ENCODE data around the gene SLC25A23. TPM values are rescaled to one million over a fixed set of nuclear protein-coding genes. Genes with fewer than 3 reads are reported as not detected.

SLC25A23 gene
- total RNA-seq, 8 experiments from 2014 or later: 10.7 to 28.7 (median 15.6) TPM

GRCh38 chr19:6392221-6393073 is 67.1 kb downstream of the SLC25A23 start:
- in situ Hi-C loops (cut with MboI; ENCODE audit: low pct_unique_long_range_greater_than_20kb in 2 of 9, low sequenced_read_pairs in 9 of 9, unreplicated experiment in 9 of 9): no loop called here
- Histone ChIP-seq H3K4me1 (replicated peaks in 1 of 2) (peaks cover 6 to 10% of the 10 kb centered on the region in 2 donors), H3K27ac (peak overlapping the region; percentile 95 to 96), H3K4me3 (peak overlapping the region; percentile 49 to 88 (median 67))
- WGBS, 10 experiments: 0 to 100% (median 20%) methylated on average over 1 to 9 of the region's 30 CpGs; no CpG with 5 or more reads in 1 of the 10 experiments
- ATAC-seq (replicated peaks in 6 of 8): peak in 3 of 8 experiments; percentile 1 to 11 (median 3)

Other genes with a start within 250 kb of the SLC25A23 start
- gene MLLT1, start 179.8 kb downstream of the SLC25A23 start, total RNA-seq: 10 to 100 TPM; 12.4 to 88.7 (median 30.1) TPM
- under 1 TPM in 2 of 8 experiments, not detected in 6; 0.21 to 0.38 TPM for gene ACER1, start 126.2 kb downstream of the SLC25A23 start, total RNA-seq
- 10 to 100 TPM; 47.9 to 89.5 (median 65.2) TPM for gene CLPP, start 98.3 kb downstream of the SLC25A23 start, total RNA-seq
- gene ALKBH7, start 87.0 kb downstream of the SLC25A23 start, total RNA-seq: 100 to 1,000 TPM in 3 of 8 experiments, 10 to 100 TPM in 5; 39.2 to 136 (median 77.5) TPM
- gene PSPN, start 83.9 kb downstream of the SLC25A23 start, total RNA-seq: 1 to 10 TPM; 1.2 to 4.3 (median 1.6) TPM
- 100 to 1,000 TPM in 1 of 8 experiments, 10 to 100 TPM in 7; 46.8 to 103 (median 67.3) TPM for gene GTF2F1, start 66.6 kb downstream of the SLC25A23 start, total RNA-seq
- gene KHSRP, start 35.0 kb downstream of the SLC25A23 start, total RNA-seq: 100 to 1,000 TPM in 5 of 8 experiments, 10 to 100 TPM in 3; 84.3 to 408 (median 137) TPM
- under 1 TPM in 6 of 8 experiments, not detected in 2; 0.29 to 0.76 (median 0.49) TPM for gene SLC25A41, start 26.0 kb downstream of the SLC25A23 start, total RNA-seq
- 1 to 10 TPM in 1 of 8 experiments, under 1 TPM in 5, not detected in 2; 0.11 to 1.3 (median 0.46) TPM for gene CRB3, start 4.5 kb upstream of the SLC25A23 start, total RNA-seq
- 1 to 10 TPM in 4 of 8 experiments, under 1 TPM in 4; 0.07 to 2.7 (median 0.98) TPM for gene DENND1C, start 22.0 kb upstream of the SLC25A23 start, total RNA-seq
- 10 to 100 TPM in 6 of 8 experiments, 1 to 10 TPM in 2; 4.8 to 32.5 (median 15.1) TPM for gene TUBB4A, start 42.5 kb upstream of the SLC25A23 start, total RNA-seq
- 100 to 1,000 TPM in 1 of 8 experiments, 10 to 100 TPM in 2, 1 to 10 TPM in 5; 1.7 to 118 (median 5.9) TPM for gene TNFSF9, start 71.2 kb upstream of the SLC25A23 start, total RNA-seq
- 100 to 1,000 TPM in 3 of 8 experiments, 10 to 100 TPM in 2, 1 to 10 TPM in 2, under 1 TPM in 1; 0.71 to 175 (median 11.5) TPM for gene CD70, start 131.4 kb upstream of the SLC25A23 start, total RNA-seq
- gene TNFSF14, start 210.4 kb upstream of the SLC25A23 start, total RNA-seq: under 1 TPM in 6 of 8 experiments, not detected in 2; 0.04 to 0.77 (median 0.32) TPM